T-cell (primary cell): Measurements from ENCODE around the gene AP3S2. TPM values are rescaled to one million over a fixed set of nuclear protein-coding genes. Genes with fewer than 3 reads are reported as not detected.
"Not testable (repeated sequence)": the region's sequence is repeated elsewhere in the genome, so short reads cannot be mapped to it uniquely, and the experiment has no call there.

Experiments used
- ATAC-seq, 4 experiments: fragments of 200-7000 bp in 3 of 4; fragments of 150-1000 bp in 1 of 4; cut with Tn5 transposase; replicated peaks in 1 of 4; 1 replicate in 3 of 4; 2 replicates in 1 of 4; pipeline ENCODE4 v1.10.0; 2021; ENCODE audit warnings: moderate library complexity in 3 of 4, mild to moderate bottlenecking in 2 of 4, moderate number of reproducible peaks in 1 of 4
- CTCF ChIA-PET, 2 donors: fragments of 300-600 bp; sonication (Branson Sonifier 250); formaldehyde crosslinking; loops; one replicate each; lab custom pipeline; 2022; ENCODE audit warnings: antibody characterized with exemption in 2 of 2; lab: Charles Lee
- POLR2A ChIA-PET, 2 donors: fragments of 300-600 bp; sonication (Branson Sonifier 250); formaldehyde crosslinking; loops; one replicate each; lab custom pipeline; 2022; ENCODE audit warnings: antibody characterized with exemption in 2 of 2; lab: Charles Lee
- DNase-seq, 35 experiments: peaks; one replicate each; pipeline versions ENCODE4 v3.0.0 to v3.0.0-alpha.2; 2013 to 2023
- H3K27ac ChIP-seq: one replicate; pipeline ENCODE4 v1.5.1; 2013; ENCODE audit warnings: low read length
- H3K27me3 ChIP-seq, 2 experiments: replicated peaks in 1 of 2; 1 replicate in 1 of 2; 2 replicates in 1 of 2; pipeline versions ENCODE4 v1.6.1 to v1.7.0; 2013; ENCODE audit warnings: low read length in 1 of 2, mixed read lengths in 1 of 2; ENCODE audit not compliant: control insufficient read depth in 2 of 2, insufficient read depth in 2 of 2; ENCODE audit errors: extremely low read depth in 1 of 2
- H3K36me3 ChIP-seq, 2 donors: 1 replicate in 1 of 2; 2 replicates in 1 of 2; pipeline versions ENCODE4 v1.6.1 to v1.7.0; 2013; ENCODE audit warnings: low read length in 1 of 2; ENCODE audit not compliant: control insufficient read depth in 2 of 2, insufficient read depth in 1 of 2; ENCODE audit errors: extremely low read depth in 1 of 2
- H3K4me1 ChIP-seq, 2 experiments: 1 replicate in 1 of 2; 2 replicates in 1 of 2; pipeline versions ENCODE4 v1.6.1 to v1.7.0; 2013; ENCODE audit warnings: low read length in 2 of 2, mixed read lengths in 1 of 2; ENCODE audit not compliant: insufficient read depth in 2 of 2, control insufficient read depth in 1 of 2; ENCODE audit errors: extremely low read depth in 1 of 2
- H3K4me3 ChIP-seq, 2 donors: 1 replicate in 1 of 2; 2 replicates in 1 of 2; pipeline versions ENCODE4 v1.5.1 to v1.7.0; 2013; ENCODE audit warnings: mild to moderate bottlenecking in 2 of 2, low read length in 1 of 2, moderate library complexity in 1 of 2; ENCODE audit not compliant: control insufficient read depth in 1 of 2; ENCODE audit errors: extremely low read depth in 1 of 2
- H3K9me3 ChIP-seq: 2 replicates; pipeline ENCODE4 v1.7.0; 2013
- H3K27ac Mint-ChIP-seq, 2 donors: one replicate each; pipeline ENCODE4 v1.8.0; 2020 to 2021; ENCODE audit warnings: mild to moderate bottlenecking in 2 of 2, mixed read lengths in 2 of 2
- H3K27me3 Mint-ChIP-seq, 2 donors: one replicate each; pipeline ENCODE4 v1.8.0; 2021 to 2022; ENCODE audit warnings: mixed read lengths in 2 of 2
- H3K36me3 Mint-ChIP-seq: one replicate; pipeline ENCODE4 v1.8.0; 2021; ENCODE audit warnings: mixed read lengths
- H3K4me1 Mint-ChIP-seq, 3 donors: one replicate each; pipeline ENCODE4 v1.8.0; 2020 to 2022; ENCODE audit warnings: mixed read lengths in 3 of 3, mild to moderate bottlenecking in 1 of 3
- H3K4me3 Mint-ChIP-seq, 3 donors: one replicate each; pipeline ENCODE4 v1.8.0; 2020 to 2022; ENCODE audit warnings: mild to moderate bottlenecking in 3 of 3, mixed read lengths in 3 of 3, moderate library complexity in 3 of 3
- H3K9me3 Mint-ChIP-seq, 3 donors: one replicate each; pipeline ENCODE4 v1.8.0; 2020 to 2022; ENCODE audit warnings: mixed read lengths in 3 of 3
- WGBS: methylation state at CpG from one replicate; pipeline ENCODE4 v1.1.5; 2013; ENCODE audit warnings: missing lambda C conversion rate; ENCODE audit not compliant: insufficient coverage; 5-methylcytosine and 5-hydroxymethylcytosine counted together
- total RNA-seq, 35 experiments: library from RNA in 6 of 35; stranded (reverse) in 6 of 35; fragments of 120-200 nt in 1 of 35; gene quantifications; one replicate each; pipeline versions ENCODE4 v1.2.1 to v1.2.4 and lab custom pipeline; 2013 to 2026

The AP3S2 gene
- total RNA-seq, 5 donors from 2014 or later (not counting 1 experiment from before 2014, with no cell fraction given): 22.8 to 30.5 (median 24.9) TPM

- Histone ChIP-seq H3K36me3 (peaks cover 13 to 53% of the 10 kb centered on the region in 2 donors), H3K4me3 (no peak overlapping the region), H3K27ac (no peak overlapping the region), H3K27me3 (no peaks in the 10 kb centered on the region), H3K9me3 (no peaks in the 10 kb centered on the region), H3K4me1 (no peaks in the 10 kb centered on the region)
- no peaks in the 10 kb centered on the region for H3K9me3 Mint-ChIP-seq
- H3K27ac Mint-ChIP-seq: no peak overlapping the region
- POLR2A ChIA-PET: no interaction called here
- DNase-seq (no peak), ATAC-seq (no peak)
- H3K4me3 Mint-ChIP-seq: no peak overlapping the region
- peaks cover 55% of the 10 kb centered on the region for H3K36me3 Mint-ChIP-seq
- H3K27me3 Mint-ChIP-seq: no peaks in the 10 kb centered on the region
- CTCF ChIA-PET: no interaction called here
- WGBS: 93% methylated on average over 4 of the region's 5 CpGs
- H3K4me1 Mint-ChIP-seq: no peaks in the 10 kb centered on the region
These were observed 58.6 kb downstream of the AP3S2 start for GRCh38 chr15:89835176-89835564.

- 83% methylated on average over 3 of the region's 9 CpGs for WGBS
- CTCF ChIA-PET, DNase-seq, H3K9me3 Mint-ChIP-seq, POLR2A ChIA-PET, H3K27me3 Mint-ChIP-seq, H3K4me1 Mint-ChIP-seq, H3K4me1 ChIP-seq, ATAC-seq, H3K27ac ChIP-seq, H3K4me3 Mint-ChIP-seq, H3K4me3 ChIP-seq, H3K9me3 ChIP-seq, H3K27me3 ChIP-seq: not testable (repeated sequence)
- peaks cover 13 to 53% of the 10 kb centered on the region in 2 donors for H3K36me3 ChIP-seq
- H3K27ac Mint-ChIP-seq: peak overlapping the region in 1 of 2 donors; percentile 11
- H3K36me3 Mint-ChIP-seq: peaks cover 50% of the 10 kb centered on the region
These were observed 59.2 kb downstream of the AP3S2 start for GRCh38 chr15:89834465-89835175.

GRCh38 chr15:89833966-89834365, 59.8 kb downstream of the AP3S2 start:
- Mint-ChIP-seq H3K4me1 (no peaks in the 10 kb centered on the region), H3K4me3 (no peak overlapping the region), H3K36me3 (peaks cover 50% of the 10 kb centered on the region), H3K27me3 (no peaks in the 10 kb centered on the region), H3K27ac (peak overlapping the region in 1 of 2 donors; percentile 11), H3K9me3 (no peaks in the 10 kb centered on the region)
- no peaks in the 10 kb centered on the region for H3K4me1 ChIP-seq
- no peak overlapping the region for H3K27ac ChIP-seq
- ChIA-PET CTCF (interaction anchor here in 1 of 2 donors (0.6 kb wide), 1 partner anchor 134 kb away, joined by 3 read pairs; no protein-coding TSS in a partner anchor), POLR2A (no interaction called here)
- no peaks in the 10 kb centered on the region for H3K9me3 ChIP-seq
- no peaks in the 10 kb centered on the region for H3K27me3 ChIP-seq
- no peak overlapping the region for H3K4me3 ChIP-seq
- peaks cover 13 to 49% of the 10 kb centered on the region in 2 donors for H3K36me3 ChIP-seq
- no peak for DNase-seq
- no peak for ATAC-seq
- no CpG with 5 or more reads among the region's 7 CpGs for WGBS

GRCh38 chr15:89830639-89831038, 63.2 kb downstream of the AP3S2 start:
- H3K36me3 ChIP-seq: peaks cover 13 to 29% of the 10 kb centered on the region in 2 donors

GRCh38 chr15:89829616-89830440, 64.0 kb downstream of the AP3S2 start:
- no peak overlapping the region for H3K4me3 ChIP-seq
- ChIA-PET POLR2A (no interaction called here), CTCF (no interaction called here)
- Mint-ChIP-seq H3K4me3 (no peak overlapping the region), H3K27me3 (no peaks in the 10 kb centered on the region), H3K9me3 (no peaks in the 10 kb centered on the region), H3K27ac (no peak overlapping the region), H3K36me3 (peaks cover 21% of the 10 kb centered on the region), H3K4me1 (no peaks in the 10 kb centered on the region)
- 91% methylated on average over 12 of the region's 17 CpGs for WGBS
- H3K27ac ChIP-seq: no peak overlapping the region
- H3K36me3 ChIP-seq: peaks cover 7 to 22% of the 10 kb centered on the region in 2 donors
- H3K4me1 ChIP-seq: no peaks in the 10 kb centered on the region
- H3K9me3 ChIP-seq: no peaks in the 10 kb centered on the region
- DNase-seq (no peak), ATAC-seq (no peak)
- H3K27me3 ChIP-seq: peaks cover 0 to 2% of the 10 kb centered on the region in 2 experiments

More at GRCh38 chr15:89830639-89831038, 63.2 kb downstream of the AP3S2 start:
- H3K36me3 Mint-ChIP-seq: peaks cover 28% of the 10 kb centered on the region
- H3K9me3 Mint-ChIP-seq: no peaks in the 10 kb centered on the region
- no peaks in the 10 kb centered on the region for H3K27me3 ChIP-seq
- POLR2A ChIA-PET: no interaction called here
- WGBS: 100% methylated on average over 1 of the region's 12 CpGs
- no peak overlapping the region for H3K27ac Mint-ChIP-seq
- no peak overlapping the region for H3K27ac ChIP-seq
- H3K4me3 ChIP-seq: no peak overlapping the region
- H3K27me3 Mint-ChIP-seq: no peaks in the 10 kb centered on the region
- DNase-seq (no peak), ATAC-seq (no peak)
- no peaks in the 10 kb centered on the region for H3K4me1 ChIP-seq
- H3K4me3 Mint-ChIP-seq: no peak overlapping the region
- no peaks in the 10 kb centered on the region for H3K9me3 ChIP-seq
- CTCF ChIA-PET: no interaction called here
- H3K4me1 Mint-ChIP-seq: no peaks in the 10 kb centered on the region

- peaks cover 0 to under 1% of the 10 kb centered on the region in 2 donors for H3K27me3 Mint-ChIP-seq
- no peak overlapping the region for H3K4me3 ChIP-seq
- WGBS: 92% methylated on average over 6 of the region's 8 CpGs
- H3K9me3 ChIP-seq: no peaks in the 10 kb centered on the region
- peaks cover 15% of the 10 kb centered on the region for H3K36me3 Mint-ChIP-seq
- no peak overlapping the region for H3K27ac ChIP-seq
- peaks cover 6 to 17% of the 10 kb centered on the region in 2 donors for H3K36me3 ChIP-seq
- H3K4me3 Mint-ChIP-seq: no peak overlapping the region
- DNase-seq (no peak), ATAC-seq (no peak)
- H3K27me3 ChIP-seq: peaks cover 0 to 7% of the 10 kb centered on the region in 2 experiments
- H3K4me1 Mint-ChIP-seq: no peaks in the 10 kb centered on the region
- H3K27ac Mint-ChIP-seq: no peak overlapping the region
- CTCF ChIA-PET: no interaction called here
- H3K9me3 Mint-ChIP-seq: no peaks in the 10 kb centered on the region
- no peaks in the 10 kb centered on the region for H3K4me1 ChIP-seq
- POLR2A ChIA-PET: no interaction called here
These were observed 64.6 kb downstream of the AP3S2 start for GRCh38 chr15:89829161-89829560.
